ENCODE results near the gene MMP28. TPM values are rescaled to one million over a fixed set of nuclear protein-coding genes. Genes with fewer than 3 reads are reported as not detected.

Gene MMP28
- total RNA-seq, 2 donors from 2014 or later = 62.5 to 66.7 TPM

DNA sequence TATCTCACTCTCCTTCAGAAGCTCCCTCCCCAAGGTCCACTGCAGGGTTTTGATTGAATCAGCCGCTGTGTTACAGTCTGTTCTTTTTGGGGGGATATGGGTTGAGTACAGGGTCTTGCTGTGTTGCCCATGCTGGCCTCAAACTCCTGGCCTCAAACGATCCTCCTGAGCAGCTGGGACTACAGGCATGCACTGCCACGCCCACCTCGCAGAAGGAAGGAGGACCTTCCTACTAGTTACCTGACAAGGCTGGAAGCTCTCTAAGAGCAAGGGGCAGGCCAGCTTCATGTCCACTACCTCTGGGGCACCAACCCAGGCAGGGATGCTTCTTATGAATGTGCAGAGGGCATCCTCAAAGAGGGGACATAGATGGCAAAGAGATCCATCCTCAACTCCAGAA, 1.9 kb upstream of the MMP28 start:
- no peaks in the 10 kb centered on the region for H3K9me3 ChIP-seq
- H3K4me1 ChIP-seq = peaks cover 13% of the 10 kb centered on the region
- H3K9ac ChIP-seq (ENCODE audit: low read depth in 2 of 2, low read length in 2 of 2) = no peak overlapping the region
- H3K27me3 ChIP-seq = no peaks in the 10 kb centered on the region
- H3K4me3 ChIP-seq = no peak overlapping the region
- intact Hi-C loops (cut with DNase I) = no loop called here
- DNase-seq = no peak
- no peaks in the 10 kb centered on the region for H3K36me3 ChIP-seq
- TF ChIP-seq, protein P1, sequence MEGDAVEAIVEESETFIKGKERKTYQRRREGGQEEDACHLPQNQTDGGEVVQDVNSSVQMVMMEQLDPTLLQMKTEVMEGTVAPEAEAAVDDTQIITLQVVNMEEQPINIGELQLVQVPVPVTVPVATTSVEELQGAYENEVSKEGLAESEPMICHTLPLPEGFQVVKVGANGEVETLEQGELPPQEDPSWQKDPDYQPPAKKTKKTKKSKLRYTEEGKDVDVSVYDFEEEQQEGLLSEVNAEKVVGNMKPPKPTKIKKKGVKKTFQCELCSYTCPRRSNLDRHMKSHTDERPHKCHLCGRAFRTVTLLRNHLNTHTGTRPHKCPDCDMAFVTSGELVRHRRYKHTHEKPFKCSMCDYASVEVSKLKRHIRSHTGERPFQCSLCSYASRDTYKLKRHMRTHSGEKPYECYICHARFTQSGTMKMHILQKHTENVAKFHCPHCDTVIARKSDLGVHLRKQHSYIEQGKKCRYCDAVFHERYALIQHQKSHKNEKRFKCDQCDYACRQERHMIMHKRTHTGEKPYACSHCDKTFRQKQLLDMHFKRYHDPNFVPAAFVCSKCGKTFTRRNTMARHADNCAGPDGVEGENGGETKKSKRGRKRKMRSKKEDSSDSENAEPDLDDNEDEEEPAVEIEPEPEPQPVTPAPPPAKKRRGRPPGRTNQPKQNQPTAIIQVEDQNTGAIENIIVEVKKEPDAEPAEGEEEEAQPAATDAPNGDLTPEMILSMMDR (IDR thresholded peaks at IDR 0.05) = no peak
- H3K27ac ChIP-seq = no peak overlapping the region

DNA sequence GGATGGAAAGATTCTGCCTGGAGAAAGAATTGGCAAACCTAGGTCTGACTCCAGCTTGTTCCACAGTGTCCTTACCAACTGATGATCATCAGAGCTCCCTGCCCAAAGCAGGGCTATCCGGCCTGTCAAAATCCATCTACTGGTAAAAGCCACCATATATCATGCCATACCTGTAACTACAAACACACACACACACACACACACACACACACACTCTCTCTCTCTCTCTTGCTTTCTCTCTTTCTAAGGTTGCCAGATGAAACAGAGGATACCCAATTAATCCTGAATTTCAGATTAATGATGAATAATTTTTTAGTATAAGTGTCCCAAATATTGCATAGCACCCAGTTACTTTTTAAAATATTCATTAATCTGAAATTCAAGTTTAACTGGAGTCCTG, 1.5 kb upstream of the MMP28 start:
- Histone ChIP-seq H3K9me3 (no peaks in the 10 kb centered on the region), H3K27ac (no peak overlapping the region), H3K36me3 (no peaks in the 10 kb centered on the region), H3K27me3 (no peaks in the 10 kb centered on the region), H3K4me3 (no peak overlapping the region), H3K9ac (ENCODE audit: low read depth in 2 of 2, low read length in 2 of 2) (no peak overlapping the region), H3K4me1 (peaks cover 10% of the 10 kb centered on the region)
- TF ChIP-seq, protein P1 (IDR thresholded peaks at IDR 0.05) = no peak
- peak; percentile 14 for DNase-seq
- intact Hi-C loops (cut with DNase I) = no loop called here

DNA sequence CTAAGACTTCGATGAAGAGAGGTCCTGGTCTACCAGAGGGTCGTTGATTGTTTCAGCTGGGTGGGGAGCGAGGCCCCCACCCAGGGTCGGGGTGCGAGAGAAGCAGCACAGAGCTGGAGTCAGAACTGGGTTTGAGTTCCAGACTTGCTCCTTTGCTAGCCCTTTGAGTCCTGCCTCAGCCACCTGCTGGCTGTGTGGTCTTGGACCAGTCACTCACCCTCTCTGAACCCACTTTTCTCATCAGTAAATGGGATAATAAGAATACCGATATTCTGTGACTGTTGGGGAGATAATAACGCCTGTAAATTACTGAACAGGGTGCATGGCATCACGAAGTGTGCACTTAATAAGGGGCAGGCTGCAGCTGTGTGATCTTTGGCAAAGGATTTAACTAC, 427 bp upstream of the MMP28 start:
- H3K4me1 ChIP-seq = no peaks in the 10 kb centered on the region
- no peaks in the 10 kb centered on the region for H3K36me3 ChIP-seq
- H3K27ac ChIP-seq = peak overlapping the region; percentile 80
- TF ChIP-seq, protein P1 (IDR thresholded peaks at IDR 0.05) = no peak
- no peaks in the 10 kb centered on the region for H3K9me3 ChIP-seq
- DNase-seq = no peak
- H3K4me3 ChIP-seq = peak overlapping the region; percentile 83
- intact Hi-C loops (cut with DNase I) = no loop called here
- H3K27me3 ChIP-seq = no peaks in the 10 kb centered on the region
- H3K9ac ChIP-seq (ENCODE audit: low read depth in 2 of 2, low read length in 2 of 2) = peak overlapping the region; percentile 37 to 85

DNA sequence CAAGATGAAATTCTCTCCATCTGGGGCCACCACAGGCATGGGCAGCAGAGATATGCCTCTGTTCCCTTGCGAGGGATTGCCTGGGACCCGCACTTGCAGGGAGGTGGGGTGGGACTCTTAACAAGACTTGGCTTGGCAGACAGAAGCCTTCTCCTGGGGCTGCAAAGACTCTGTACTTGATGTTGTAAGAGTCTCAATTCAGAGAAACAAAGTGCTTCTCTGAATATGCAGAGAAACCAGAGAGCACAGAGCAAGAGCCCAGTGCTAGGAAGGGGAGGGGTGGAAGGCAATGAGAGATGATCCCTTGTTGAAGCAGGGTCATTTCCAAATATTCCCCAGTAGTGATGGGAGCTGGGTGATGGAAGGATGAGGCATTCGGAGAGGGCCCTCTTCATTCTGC, 2.2 kb downstream of the MMP28 start:
- intact Hi-C loops (cut with DNase I) = no loop called here
- peak; percentile 16 for DNase-seq
- TF ChIP-seq, protein P1 (IDR thresholded peaks at IDR 0.05) = no peak
- H3K4me1 ChIP-seq = peaks cover 2% of the 10 kb centered on the region
- no peak overlapping the region for H3K27ac ChIP-seq
- H3K9me3 ChIP-seq = no peaks in the 10 kb centered on the region
- no peak overlapping the region for H3K9ac ChIP-seq (ENCODE audit: low read depth in 2 of 2, low read length in 2 of 2)
- no peaks in the 10 kb centered on the region for H3K36me3 ChIP-seq
- H3K27me3 ChIP-seq = no peaks in the 10 kb centered on the region
- H3K4me3 ChIP-seq = peak overlapping the region; percentile 4

DNA sequence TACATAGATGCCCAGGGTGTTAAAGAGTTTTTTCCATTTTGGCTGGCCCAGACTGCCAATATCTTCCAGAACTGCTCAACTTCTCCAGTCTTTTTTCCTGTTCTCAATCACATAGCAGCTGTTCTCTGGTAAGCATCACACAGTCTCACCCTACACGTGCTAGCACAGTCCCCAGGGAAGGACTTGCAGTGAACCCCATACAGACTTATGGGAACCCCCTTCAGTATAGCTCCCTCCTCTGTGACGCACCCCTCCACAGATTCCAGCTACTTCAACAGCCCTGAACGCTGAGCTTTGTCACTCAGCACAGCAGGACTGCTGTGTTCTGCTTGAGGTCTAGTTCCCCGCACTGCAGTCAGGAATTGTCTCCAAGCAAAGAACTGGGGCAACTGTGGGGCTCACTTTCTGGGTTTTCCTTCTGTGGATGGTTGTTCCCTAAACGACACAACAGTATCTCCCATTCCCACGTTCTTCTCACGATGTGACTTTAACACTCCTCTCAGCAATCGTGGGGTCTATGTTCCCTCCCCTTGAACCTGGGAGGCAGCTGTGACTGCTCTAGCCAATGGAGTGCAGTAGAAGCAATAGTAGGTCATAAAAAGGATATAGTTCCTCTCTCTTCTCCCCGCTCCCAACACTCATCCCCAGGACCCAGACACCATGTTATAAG, 3.6 kb downstream of the MMP28 start:
- Histone ChIP-seq H3K4me3 (no peak overlapping the region), H3K9me3 (no peaks in the 10 kb centered on the region), H3K4me1 (peaks cover 7% of the 10 kb centered on the region), H3K27me3 (no peaks in the 10 kb centered on the region), H3K27ac (no peak overlapping the region), H3K9ac (ENCODE audit: low read depth in 2 of 2, low read length in 2 of 2) (no peak overlapping the region), H3K36me3 (no peaks in the 10 kb centered on the region)
- DNase-seq = no peak
- intact Hi-C loops (cut with DNase I) = no loop called here
- TF ChIP-seq, protein P1 (IDR thresholded peaks at IDR 0.05) = no peak
